Measurements from ENCODE around the gene NRIP2. TPM values are rescaled to one million over a fixed set of nuclear protein-coding genes. Genes with fewer than 3 reads are reported as not detected.
"Not testable (repeated sequence)": the region's sequence is repeated elsewhere in the genome, so short reads cannot be mapped to it uniquely, and the experiment has no call there.

Gene NRIP2
- total RNA-seq, 1 donor from 2014 or later = 0.61 TPM

GRCh38 chr12:2876431-2877046 is 41.7 kb upstream of the NRIP2 start:
- H3K4me1 ChIP-seq = peaks cover 18% of the 10 kb centered on the region
- no peaks in the 10 kb centered on the region for H3K36me3 ChIP-seq
- TF ChIP-seq CTCF (IDR thresholded peaks at IDR 0.05) = no peak
- peak overlapping the region; percentile 98 for H3K4me3 ChIP-seq
- H3K27ac ChIP-seq = peak overlapping the region; percentile 97
- H3K9me3 ChIP-seq = no peaks in the 10 kb centered on the region
- H3K27me3 ChIP-seq = no peaks in the 10 kb centered on the region
- ATAC-seq (peak; percentile 51), DNase-seq (no peak)
- intact Hi-C loops (cut with DNase I) = no loop called here

- intact Hi-C loops (cut with DNase I); H3K27ac ChIP-seq; ATAC-seq; H3K27me3 ChIP-seq; H3K4me1 ChIP-seq; DNase-seq; H3K9me3 ChIP-seq; H3K4me3 ChIP-seq; H3K36me3 ChIP-seq: not testable (repeated sequence)
Measured at GRCh38 chr12:2868986-2869632, 34.3 kb upstream of the NRIP2 start.

GRCh38 chr12:2864198-2864597 is 29.4 kb upstream of the NRIP2 start:
- TF ChIP-seq CTCF (IDR thresholded peaks at IDR 0.05) = no peak
- Histone ChIP-seq H3K4me3 (no peak overlapping the region), H3K9me3 (no peaks in the 10 kb centered on the region), H3K4me1 (no peaks in the 10 kb centered on the region), H3K36me3 (no peaks in the 10 kb centered on the region), H3K27ac (no peak overlapping the region), H3K27me3 (no peaks in the 10 kb centered on the region)
- no peak for ATAC-seq
- no peak for DNase-seq
- intact Hi-C loops (cut with DNase I) = no loop called here

GRCh38 chr12:2863402-2863801 is 28.6 kb upstream of the NRIP2 start:
- H3K4me3 ChIP-seq; ATAC-seq; H3K36me3 ChIP-seq; H3K27me3 ChIP-seq; H3K27ac ChIP-seq; DNase-seq; H3K9me3 ChIP-seq; intact Hi-C loops (cut with DNase I); H3K4me1 ChIP-seq: not testable (repeated sequence)

GRCh38 chr12:2862876-2863275 is 28.0 kb upstream of the NRIP2 start:
- no peak for TF ChIP-seq CTCF (IDR thresholded peaks at IDR 0.05)
- ATAC-seq = no peak
- Histone ChIP-seq H3K9me3 (no peaks in the 10 kb centered on the region), H3K36me3 (no peaks in the 10 kb centered on the region), H3K4me1 (no peaks in the 10 kb centered on the region), H3K4me3 (no peak overlapping the region), H3K27ac (no peak overlapping the region), H3K27me3 (no peaks in the 10 kb centered on the region)
- intact Hi-C loops (cut with DNase I) = no loop called here
- DNase-seq = no peak

GRCh38 chr12:2860170-2860569 is 25.3 kb upstream of the NRIP2 start:
- Histone ChIP-seq H3K9me3 (no peaks in the 10 kb centered on the region), H3K27ac (no peak overlapping the region), H3K36me3 (no peaks in the 10 kb centered on the region), H3K4me3 (no peak overlapping the region), H3K27me3 (no peaks in the 10 kb centered on the region), H3K4me1 (no peaks in the 10 kb centered on the region)
- ATAC-seq (no peak), DNase-seq (no peak)
- intact Hi-C loops (cut with DNase I) = no loop called here
- TF ChIP-seq CTCF (IDR thresholded peaks at IDR 0.05) = no peak
